A673 (cell line): ENCODE data around the gene CHRNA4. TPM values are rescaled to one million over a fixed set of nuclear protein-coding genes. Genes with fewer than 3 reads are reported as not detected.
A peak's percentile ranks its signal among the peaks of the same experiment; 100 is the strongest.

ENCODE experiments used
- Bru-seq: library from RNA; stranded (reverse); fragments of 400-500 nt; gene quantifications from one replicate; lab custom pipeline; 2021; lab: Mats Ljungman, UMichigan
- BruChase-seq, 2 experiments: library from RNA; stranded (reverse); fragments of 400-500 nt; gene quantifications; one replicate each; lab custom pipeline; 2021; lab: Mats Ljungman, UMichigan
- BruUV-seq: library from RNA; stranded (reverse); fragments of 400-500 nt; replicated peaks from 2 replicates; lab custom pipeline; 2021; lab: Mats Ljungman, UMichigan
- CTCF ChIA-PET: fragments of 300-600 bp; sonication (Branson Sonifier 250); formaldehyde crosslinking; loops from one replicate; lab custom pipeline; 2022; ENCODE audit warnings: antibody characterized with exemption; lab: Charles Lee
- POLR2A ChIA-PET: fragments of 300-600 bp; sonication (Branson Sonifier 250); formaldehyde crosslinking; loops from one replicate; lab custom pipeline; 2022; ENCODE audit warnings: antibody characterized with exemption; ENCODE audit not compliant: low non-redundant PET; lab: Charles Lee
- DNase-seq: peaks from one replicate; pipeline ENCODE4 v3.0.0-alpha.2; 2015; ENCODE audit warnings: low spot score
- H3K27ac ChIP-seq: fragments of 200-600 bp; sonication (generic); 2 replicates; pipeline ENCODE4 v1.5.1; 2016; ENCODE audit warnings: mixed run types, low read depth, mild to moderate bottlenecking, mixed read lengths, antibody characterized with exemption, low read length; ENCODE audit not compliant: poor library complexity, severe bottlenecking
- H3K27me3 ChIP-seq: fragments of 200-600 bp; sonication (generic); replicated peaks from 2 replicates; pipeline ENCODE4 v1.6.1; 2017; ENCODE audit warnings: mixed run types, low read depth, mild to moderate bottlenecking, mixed read lengths, antibody characterized with exemption, low read length; ENCODE audit not compliant: insufficient read depth, poor library complexity
- H3K36me3 ChIP-seq: fragments of 200-600 bp; sonication (generic); 2 replicates; pipeline ENCODE4 v1.6.1; 2016; ENCODE audit warnings: mixed run types, mild to moderate bottlenecking, mixed read lengths, antibody characterized with exemption, low read length; ENCODE audit not compliant: insufficient read depth, poor library complexity, severe bottlenecking
- H3K4me1 ChIP-seq: fragments of 200-600 bp; sonication (generic); 2 replicates; pipeline ENCODE4 v1.6.1; 2017; ENCODE audit warnings: mixed run types, mild to moderate bottlenecking, mixed read lengths, antibody characterized with exemption, low read length; ENCODE audit not compliant: insufficient read depth, poor library complexity, severe bottlenecking
- H3K4me3 ChIP-seq: fragments of 200-600 bp; sonication (generic); 2 replicates; pipeline ENCODE4 v1.5.1; 2016; ENCODE audit warnings: low read depth, mixed run types, mild to moderate bottlenecking, mixed read lengths, low read length; ENCODE audit not compliant: poor library complexity, severe bottlenecking
- H3K9me3 ChIP-seq: fragments of 200-600 bp; sonication (generic); 2 replicates; pipeline ENCODE4 v1.6.1; 2016; ENCODE audit warnings: mixed run types, low read depth, mild to moderate bottlenecking, mixed read lengths, antibody characterized with exemption, low read length; ENCODE audit not compliant: poor library complexity, severe bottlenecking
- CTCF ChIP-seq: fragments of 300-800, 200-600 bp; sonication (generic); conservative IDR thresholded peaks from 2 replicates; pipeline ENCODE4 v1.5.1; 2017; ENCODE audit warnings: low read depth, mild to moderate bottlenecking, antibody characterized with exemption, low read length, moderate library complexity, mixed read lengths
- EZH2 ChIP-seq: fragments of 200-600 bp; sonication (generic); IDR thresholded peaks from 2 replicates; pipeline ENCODE4 v1.6.1; 2017; ENCODE audit warnings: borderline replicate concordance, low read depth, mild to moderate bottlenecking, mixed read lengths, antibody characterized with exemption, low read length; ENCODE audit not compliant: poor library complexity, severe bottlenecking
- intact Hi-C: fragments of 100-400 bp; cut with micrococcal nuclease; formaldehyde crosslinking; loops from one replicate; pipeline ENCODE4 v1.10.0; 2022; ENCODE audit not compliant: unreplicated experiment
- long read RNA-seq: library from polyadenylated mRNA; stranded (forward); transcript quantifications from one replicate; pipeline ENCODE4 v2.0.0, GENCODE V29; 2022
- total RNA-seq: library from RNA; stranded (reverse); gene quantifications from 2 replicates; pipeline ENCODE4 v1.2.3, GENCODE V29; 2021

Gene CHRNA4
- total RNA-seq, result 0.26 and 1.6 TPM in 2 replicates
- percentile 5 among the genes with signal in this experiment for Bru-seq, nascent RNA
- percentile 14 among the genes with signal in this experiment for BruChase-seq, experiment 1, labeled RNA remaining after a 2-hour chase
- BruChase-seq, experiment 2, labeled RNA remaining after a 6-hour chase, result percentile 12 among the genes with signal in this experiment
- long read RNA-seq, partial matches to known transcripts, result 0 of 1 reads
- long read RNA-seq, other reads (novel, unspliced or antisense), result 0 of 1 reads

GRCh38 chr20:63360850-63361518 is at the start of gene CHRNA4:
Gene CHRNA4 (minus strand): TSS chr20:63361349. CDS start chr20:63361165, 184 bp downstream.
- DNase-seq, result peak; percentile 22
- no peaks in the 10 kb centered on the region for H3K4me1 ChIP-seq
- no peak within 1 kb of the TSS for H3K27ac ChIP-seq
- peaks cover 13% of the 10 kb centered on the region for H3K27me3 ChIP-seq
- POLR2A ChIA-PET, result no interaction called here
- no peaks in the 10 kb centered on the region for H3K9me3 ChIP-seq
- intact Hi-C loops, result no loop called here
- no TSS peak for BruUV-seq
- H3K4me3 ChIP-seq, result peak within 1 kb of the TSS; percentile 17
- CTCF ChIA-PET, result interaction anchor here (0.5 kb wide), 1 partner anchor 14 kb away, joined by 4 read pairs; no protein-coding TSS in a partner anchor
- peak; percentile 60 for TF ChIP-seq EZH2
- no peak for TF ChIP-seq CTCF
- H3K36me3 ChIP-seq, result no peaks in the 10 kb centered on the region

- Histone ChIP-seq H3K27me3 (peaks cover 5% of the 10 kb centered on the region), H3K36me3 (no peaks in the 10 kb centered on the region), H3K4me3 (no peak overlapping the region), H3K4me1 (no peaks in the 10 kb centered on the region), H3K27ac (no peak overlapping the region), H3K9me3 (no peaks in the 10 kb centered on the region)
- DNase-seq, result no peak
- BruUV-seq, result no TSS peak
- TF ChIP-seq CTCF (no peak), EZH2 (no peak)
- ChIA-PET POLR2A (no interaction called here), CTCF (no interaction called here)
- intact Hi-C loops, result no loop called here
Measured at GRCh38 chr20:63409834-63410435, 48.8 kb upstream of the CHRNA4 start.

GRCh38 chr20:63409066-63409833 is 48.1 kb upstream of the CHRNA4 start:
- Histone ChIP-seq H3K27me3 (no peaks in the 10 kb centered on the region), H3K27ac (no peak overlapping the region), H3K36me3 (no peaks in the 10 kb centered on the region), H3K4me3 (no peak overlapping the region), H3K9me3 (no peaks in the 10 kb centered on the region), H3K4me1 (no peaks in the 10 kb centered on the region)
- intact Hi-C loops, result no loop called here
- TF ChIP-seq CTCF (no peak), EZH2 (no peak)
- ChIA-PET CTCF (no interaction called here), POLR2A (no interaction called here)
- no TSS peak for BruUV-seq
- no peak for DNase-seq
